ENCODE measurements around the gene PHACTR1.

DNA sequence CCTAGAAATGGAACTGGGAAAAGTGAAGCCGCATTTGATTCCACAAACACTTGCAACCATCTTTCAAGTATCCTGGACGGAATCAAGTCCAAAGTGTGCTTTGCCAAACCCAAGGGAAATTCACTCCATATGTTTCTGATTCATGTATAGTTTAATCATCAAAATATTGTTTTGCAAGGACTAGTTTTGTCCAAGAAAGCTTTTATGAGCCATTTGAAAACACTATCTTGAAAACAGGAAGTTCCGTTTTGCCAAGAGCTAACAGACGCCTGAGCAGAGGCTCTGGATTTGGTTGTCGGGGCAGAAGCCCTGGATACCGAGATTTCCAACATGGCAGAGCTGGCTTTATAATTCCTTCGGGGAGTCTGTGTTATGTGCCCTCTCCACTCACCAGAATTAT lies 251.1 kb downstream of the PHACTR1 start:
- TF ChIP-seq, protein P1, sequence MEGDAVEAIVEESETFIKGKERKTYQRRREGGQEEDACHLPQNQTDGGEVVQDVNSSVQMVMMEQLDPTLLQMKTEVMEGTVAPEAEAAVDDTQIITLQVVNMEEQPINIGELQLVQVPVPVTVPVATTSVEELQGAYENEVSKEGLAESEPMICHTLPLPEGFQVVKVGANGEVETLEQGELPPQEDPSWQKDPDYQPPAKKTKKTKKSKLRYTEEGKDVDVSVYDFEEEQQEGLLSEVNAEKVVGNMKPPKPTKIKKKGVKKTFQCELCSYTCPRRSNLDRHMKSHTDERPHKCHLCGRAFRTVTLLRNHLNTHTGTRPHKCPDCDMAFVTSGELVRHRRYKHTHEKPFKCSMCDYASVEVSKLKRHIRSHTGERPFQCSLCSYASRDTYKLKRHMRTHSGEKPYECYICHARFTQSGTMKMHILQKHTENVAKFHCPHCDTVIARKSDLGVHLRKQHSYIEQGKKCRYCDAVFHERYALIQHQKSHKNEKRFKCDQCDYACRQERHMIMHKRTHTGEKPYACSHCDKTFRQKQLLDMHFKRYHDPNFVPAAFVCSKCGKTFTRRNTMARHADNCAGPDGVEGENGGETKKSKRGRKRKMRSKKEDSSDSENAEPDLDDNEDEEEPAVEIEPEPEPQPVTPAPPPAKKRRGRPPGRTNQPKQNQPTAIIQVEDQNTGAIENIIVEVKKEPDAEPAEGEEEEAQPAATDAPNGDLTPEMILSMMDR (IDR thresholded peaks at IDR 0.05) = no peak
- TF ChIP-seq POLR2A (IDR thresholded peaks at IDR 0.05) = no peak
